ENCODE results near the gene EVX1.

EVX1 gene

DNA sequence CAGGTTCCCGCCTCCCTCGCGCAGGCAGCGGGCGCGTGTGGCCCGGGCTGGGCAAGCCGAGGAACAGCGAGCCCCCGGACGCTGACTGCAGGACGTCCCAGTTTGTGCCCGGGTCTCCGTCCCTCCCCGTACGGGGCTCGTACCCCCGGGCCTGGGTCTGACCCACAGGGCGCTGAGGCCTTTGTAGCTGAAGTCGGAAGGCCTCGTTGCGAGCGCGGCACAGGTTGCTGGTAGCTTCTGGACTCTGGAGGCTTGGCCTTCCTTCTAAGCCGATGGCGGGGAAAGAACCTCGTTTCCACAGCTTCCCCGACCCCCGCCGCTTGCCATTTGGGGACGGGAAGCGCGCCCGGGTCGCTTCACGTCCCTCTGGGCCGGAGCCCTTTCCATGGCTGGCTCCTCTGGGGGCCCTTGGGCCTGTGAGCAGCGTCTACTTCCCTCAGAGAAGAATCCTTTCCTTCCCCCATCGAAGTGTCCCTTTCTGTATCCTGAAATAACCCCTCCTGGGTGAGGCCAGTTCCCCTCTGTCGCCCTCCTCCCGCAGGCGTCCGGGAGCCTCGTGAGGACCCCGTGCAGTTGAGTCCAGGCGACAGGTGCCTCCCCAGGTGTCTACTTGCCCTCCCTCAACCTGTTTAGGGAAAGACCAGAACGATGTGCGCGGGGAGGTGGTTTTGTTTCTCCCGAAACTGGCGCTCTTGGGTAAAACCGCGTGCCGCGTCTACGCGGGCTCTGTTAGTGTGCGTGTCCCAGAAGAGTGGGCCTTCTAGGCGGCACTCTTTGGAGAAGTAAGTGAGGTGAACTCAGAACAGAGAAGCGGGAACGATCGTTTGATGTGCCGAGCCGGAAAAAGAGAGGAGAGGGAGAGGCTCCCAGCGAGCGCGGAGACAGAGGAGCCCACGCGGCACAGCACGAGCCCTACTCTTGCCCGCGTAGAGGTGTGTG lies 9.3 kb downstream of the EVX1 start:
- Histone ChIP-seq H3K27me3 (ENCODE audit: low read length) (no peaks in the 10 kb centered on the region), H3F3A (ENCODE audit: insufficient read depth) (no peaks in the 10 kb centered on the region)

DNA sequence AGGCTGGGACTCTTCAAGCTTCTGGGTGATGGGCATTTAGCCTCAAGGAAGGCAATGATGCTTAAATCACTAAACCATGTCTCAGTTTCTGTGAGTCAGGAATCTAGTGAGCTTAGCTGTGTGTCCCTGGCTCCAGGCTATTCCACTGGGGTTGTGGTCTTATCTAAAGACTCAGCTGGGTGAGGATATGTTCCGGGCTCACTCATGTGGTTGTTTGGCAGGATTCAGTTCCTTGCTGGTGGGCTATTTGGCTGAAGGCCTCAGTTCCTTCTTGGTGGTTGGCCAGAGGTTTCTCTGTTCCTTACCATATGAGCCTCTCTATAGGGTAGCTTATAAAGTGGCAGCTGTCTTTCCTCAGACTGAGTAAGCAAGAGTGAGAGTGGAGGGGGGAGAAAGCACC lies 12.0 kb downstream of the EVX1 start:
- Histone ChIP-seq H3K36me3 (ENCODE audit: low read length) (no peaks in the 10 kb centered on the region), H3K27ac (ENCODE audit: low read depth, low read length) (no peak overlapping the region), H3K9ac (ENCODE audit: low read length) (no peak overlapping the region), H3K9me3 (ENCODE audit: insufficient read depth, low read length) (no peaks in the 10 kb centered on the region), H2AFZ (ENCODE audit: low read depth, low read length, severe bottlenecking) (no peak overlapping the region), H3K4me2 (ENCODE audit: low read depth, low read length, poor library complexity, severe bottlenecking) (no peak overlapping the region), H3K27me3 (ENCODE audit: low read length) (no peaks in the 10 kb centered on the region), H3K9me2 (replicated peaks; ENCODE audit: insufficient read depth, low read length) (no peaks in the 10 kb centered on the region), H3K79me2 (ENCODE audit: insufficient read depth, low read length) (no peaks in the 10 kb centered on the region), H3K4me3 (ENCODE audit: insufficient read depth, low read length, poor library complexity, severe bottlenecking) (no peak overlapping the region), H4K20me1 (ENCODE audit: low read depth, low read length) (no peaks in the 10 kb centered on the region), H3F3A (ENCODE audit: insufficient read depth) (no peaks in the 10 kb centered on the region)
- TF ChIP-seq EZH2phosphoT487 (conservative IDR thresholded peaks at IDR 0.05; ENCODE audit: low read length): no peak
- TF ChIP-seq, protein P1, sequence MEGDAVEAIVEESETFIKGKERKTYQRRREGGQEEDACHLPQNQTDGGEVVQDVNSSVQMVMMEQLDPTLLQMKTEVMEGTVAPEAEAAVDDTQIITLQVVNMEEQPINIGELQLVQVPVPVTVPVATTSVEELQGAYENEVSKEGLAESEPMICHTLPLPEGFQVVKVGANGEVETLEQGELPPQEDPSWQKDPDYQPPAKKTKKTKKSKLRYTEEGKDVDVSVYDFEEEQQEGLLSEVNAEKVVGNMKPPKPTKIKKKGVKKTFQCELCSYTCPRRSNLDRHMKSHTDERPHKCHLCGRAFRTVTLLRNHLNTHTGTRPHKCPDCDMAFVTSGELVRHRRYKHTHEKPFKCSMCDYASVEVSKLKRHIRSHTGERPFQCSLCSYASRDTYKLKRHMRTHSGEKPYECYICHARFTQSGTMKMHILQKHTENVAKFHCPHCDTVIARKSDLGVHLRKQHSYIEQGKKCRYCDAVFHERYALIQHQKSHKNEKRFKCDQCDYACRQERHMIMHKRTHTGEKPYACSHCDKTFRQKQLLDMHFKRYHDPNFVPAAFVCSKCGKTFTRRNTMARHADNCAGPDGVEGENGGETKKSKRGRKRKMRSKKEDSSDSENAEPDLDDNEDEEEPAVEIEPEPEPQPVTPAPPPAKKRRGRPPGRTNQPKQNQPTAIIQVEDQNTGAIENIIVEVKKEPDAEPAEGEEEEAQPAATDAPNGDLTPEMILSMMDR (IDR thresholded peaks at IDR 0.05; ENCODE audit: insufficient read depth, low read length, poor library complexity, severe bottlenecking): no peak

More for the DNA sequence above, 9.3 kb downstream of the EVX1 start:
- Histone ChIP-seq H3K9ac (ENCODE audit: low read length) (no peak overlapping the region), H3K4me2 (ENCODE audit: low read depth, low read length, poor library complexity, severe bottlenecking) (no peak overlapping the region), H3K9me3 (ENCODE audit: insufficient read depth, low read length) (no peaks in the 10 kb centered on the region), H3K27ac (ENCODE audit: low read depth, low read length) (no peak overlapping the region), H4K20me1 (ENCODE audit: low read depth, low read length) (no peaks in the 10 kb centered on the region), H3K79me2 (ENCODE audit: insufficient read depth, low read length) (no peaks in the 10 kb centered on the region), H3K36me3 (ENCODE audit: low read length) (no peaks in the 10 kb centered on the region), H3K9me2 (replicated peaks; ENCODE audit: insufficient read depth, low read length) (no peaks in the 10 kb centered on the region), H3K4me3 (ENCODE audit: insufficient read depth, low read length, poor library complexity, severe bottlenecking) (no peak overlapping the region), H2AFZ (ENCODE audit: low read depth, low read length, severe bottlenecking) (no peak overlapping the region)
- TF ChIP-seq, protein P1 (IDR thresholded peaks at IDR 0.05; ENCODE audit: insufficient read depth, low read length, poor library complexity, severe bottlenecking): no peak
- TF ChIP-seq EZH2phosphoT487 (conservative IDR thresholded peaks at IDR 0.05; ENCODE audit: low read length): no peak

DNA sequence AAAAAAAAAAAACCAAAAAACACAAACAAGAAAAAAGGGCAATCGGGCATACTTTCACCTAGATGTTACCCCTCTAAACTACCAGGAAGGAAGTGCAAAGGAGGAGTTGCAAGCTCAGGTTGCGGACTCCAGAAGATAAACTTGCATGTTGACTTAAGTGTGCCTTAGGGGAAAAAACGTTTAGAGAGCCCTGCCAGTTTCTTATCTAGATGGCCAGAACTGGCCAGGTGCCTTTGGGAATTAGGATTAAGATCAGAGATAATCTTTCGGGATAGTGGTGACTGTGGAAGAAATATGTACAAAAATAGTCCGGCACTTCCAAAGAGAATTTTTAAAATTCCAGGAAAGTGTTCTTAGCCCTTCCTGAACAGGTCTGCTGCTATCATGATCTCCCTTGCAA lies 17.6 kb downstream of the EVX1 start:
- Histone ChIP-seq H3K4me2 (ENCODE audit: low read depth, low read length, poor library complexity, severe bottlenecking) (no peak overlapping the region), H3K79me2 (ENCODE audit: insufficient read depth, low read length) (no peaks in the 10 kb centered on the region)

More for the DNA sequence above, 17.6 kb downstream of the EVX1 start:
- Histone ChIP-seq H2AFZ (ENCODE audit: low read depth, low read length, severe bottlenecking) (no peak overlapping the region), H4K20me1 (ENCODE audit: low read depth, low read length) (no peaks in the 10 kb centered on the region), H3K9ac (ENCODE audit: low read length) (no peak overlapping the region), H3F3A (ENCODE audit: insufficient read depth) (no peaks in the 10 kb centered on the region), H3K27ac (ENCODE audit: low read depth, low read length) (no peak overlapping the region), H3K9me2 (replicated peaks; ENCODE audit: insufficient read depth, low read length) (no peaks in the 10 kb centered on the region), H3K27me3 (ENCODE audit: low read length) (no peaks in the 10 kb centered on the region), H3K9me3 (ENCODE audit: insufficient read depth, low read length) (no peaks in the 10 kb centered on the region), H3K36me3 (ENCODE audit: low read length) (no peaks in the 10 kb centered on the region), H3K4me3 (ENCODE audit: insufficient read depth, low read length, poor library complexity, severe bottlenecking) (no peak overlapping the region)
- TF ChIP-seq, protein P1 (IDR thresholded peaks at IDR 0.05; ENCODE audit: insufficient read depth, low read length, poor library complexity, severe bottlenecking): no peak
- TF ChIP-seq EZH2phosphoT487 (conservative IDR thresholded peaks at IDR 0.05; ENCODE audit: low read length): no peak
